ENCODE measurements around the gene SMARCE1.

SMARCE1 gene

DNA sequence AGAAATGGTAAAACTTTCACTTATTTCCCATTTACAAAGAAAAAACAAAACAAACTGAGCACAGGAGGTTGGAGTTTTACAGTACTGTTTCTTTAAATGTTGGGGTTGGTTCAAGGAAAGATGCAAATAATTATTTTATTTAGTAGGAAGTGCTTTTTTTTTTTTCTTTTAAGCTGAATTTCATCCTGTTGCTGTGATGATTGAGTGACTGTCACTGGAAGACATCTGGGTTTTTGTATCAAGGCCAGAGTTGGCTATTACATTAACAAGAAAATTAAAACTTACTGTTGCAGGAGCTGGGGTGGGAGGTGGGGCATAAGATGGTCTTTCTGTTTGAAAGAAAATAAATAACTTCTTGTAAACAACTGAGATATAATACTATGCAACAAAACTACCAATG lies 2.3 kb downstream of the SMARCE1 start:
- DNase-seq: no peak

DNA sequence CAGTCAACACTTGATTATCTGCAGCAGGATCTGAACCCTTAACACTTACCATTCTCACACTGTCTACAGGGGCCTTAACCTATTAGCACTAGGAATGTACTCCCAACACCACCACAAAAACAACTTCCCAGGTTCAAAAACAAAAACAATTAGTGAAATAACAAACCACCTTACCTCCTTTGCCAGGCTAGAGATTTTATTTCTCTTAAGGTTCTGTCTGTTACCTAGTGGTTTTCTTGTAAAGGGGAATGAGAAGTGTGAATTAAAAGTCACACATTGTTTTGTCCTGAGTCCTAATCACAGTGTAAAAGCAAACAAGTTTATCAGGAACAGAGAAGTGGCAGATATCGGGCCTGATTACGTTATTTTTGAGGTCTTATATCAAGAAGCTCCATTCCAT lies 9.7 kb downstream of the SMARCE1 start:
- DNase-seq: no peak

DNA sequence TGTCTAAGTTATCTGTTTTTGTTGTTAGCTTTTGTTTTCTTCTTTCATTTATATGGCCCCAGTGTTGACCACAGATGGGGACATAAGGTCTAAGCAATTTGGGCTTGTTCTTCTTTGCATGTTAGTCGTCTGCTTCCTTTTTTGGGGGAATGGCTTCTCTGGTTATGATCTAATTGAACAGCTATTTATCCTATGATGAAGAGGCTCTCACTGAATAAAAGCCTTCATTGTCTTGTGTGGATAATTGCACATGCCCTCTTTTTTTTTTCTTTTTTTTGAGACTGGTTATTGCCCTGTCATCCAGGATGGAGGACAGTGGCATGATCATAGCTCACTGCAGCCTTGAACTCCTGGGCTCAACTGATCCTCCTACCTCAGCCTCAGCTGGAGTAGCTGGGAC lies 13.7 kb downstream of the SMARCE1 start:
- DNase-seq: no peak

DNA sequence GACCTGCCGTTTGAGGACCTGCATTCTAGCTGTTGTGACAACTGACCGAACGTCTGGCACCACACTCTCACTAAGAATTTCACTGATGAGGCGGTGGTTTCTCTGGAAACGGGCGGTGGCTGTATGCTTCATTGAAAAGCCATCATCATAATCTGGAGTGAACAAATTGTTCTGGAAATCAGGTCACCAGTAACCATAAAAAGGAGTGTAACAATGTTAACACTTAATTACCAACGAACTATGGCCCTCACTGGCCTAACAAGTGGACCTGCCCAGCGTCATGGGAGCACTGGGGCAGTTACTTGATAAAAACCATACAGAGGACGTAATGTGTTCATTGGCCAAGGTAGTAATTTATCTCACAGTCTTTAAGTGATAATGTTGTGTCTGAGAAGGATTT lies 15.4 kb downstream of the SMARCE1 start:
- no peak for DNase-seq

DNA sequence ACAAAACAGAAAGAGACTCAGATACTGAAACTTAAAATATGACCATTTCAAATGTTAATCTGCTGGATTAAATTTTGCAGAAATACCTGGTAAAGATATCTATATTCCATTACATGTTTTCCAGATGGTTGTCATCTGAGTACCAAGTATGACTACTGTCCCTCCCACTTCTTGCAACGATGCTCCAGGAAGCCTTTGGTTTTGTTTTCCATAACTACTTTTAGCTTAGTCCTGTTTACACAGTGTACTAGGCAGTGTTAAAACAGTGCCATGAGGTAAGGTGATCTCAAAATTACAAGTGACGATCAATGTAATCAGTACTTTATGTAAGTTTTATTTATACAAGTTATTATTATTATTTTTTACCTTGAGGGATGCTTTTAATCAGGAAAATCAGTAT lies 17.8 kb downstream of the SMARCE1 start:
- DNase-seq: no peak

DNA sequence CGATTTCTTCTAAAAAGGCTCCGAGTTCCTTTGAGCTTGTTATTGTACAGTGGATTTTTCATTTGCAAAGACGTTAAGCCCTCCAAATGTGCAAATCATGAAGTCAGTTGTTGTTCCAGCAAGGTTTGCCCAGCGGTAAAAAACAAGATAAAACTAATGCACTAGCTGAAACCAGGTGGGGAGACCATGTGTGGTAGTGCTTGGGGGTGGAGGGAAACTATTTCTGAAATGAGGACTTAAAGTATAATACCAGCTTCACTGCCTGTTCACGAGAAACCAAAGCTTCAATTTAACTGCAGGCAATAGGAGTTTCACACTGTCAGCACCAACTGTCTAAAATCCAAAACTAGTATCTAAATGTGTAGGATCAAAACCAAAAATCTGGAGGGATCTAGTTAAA lies 22.3 kb downstream of the SMARCE1 start:
- no peak for DNase-seq

DNA sequence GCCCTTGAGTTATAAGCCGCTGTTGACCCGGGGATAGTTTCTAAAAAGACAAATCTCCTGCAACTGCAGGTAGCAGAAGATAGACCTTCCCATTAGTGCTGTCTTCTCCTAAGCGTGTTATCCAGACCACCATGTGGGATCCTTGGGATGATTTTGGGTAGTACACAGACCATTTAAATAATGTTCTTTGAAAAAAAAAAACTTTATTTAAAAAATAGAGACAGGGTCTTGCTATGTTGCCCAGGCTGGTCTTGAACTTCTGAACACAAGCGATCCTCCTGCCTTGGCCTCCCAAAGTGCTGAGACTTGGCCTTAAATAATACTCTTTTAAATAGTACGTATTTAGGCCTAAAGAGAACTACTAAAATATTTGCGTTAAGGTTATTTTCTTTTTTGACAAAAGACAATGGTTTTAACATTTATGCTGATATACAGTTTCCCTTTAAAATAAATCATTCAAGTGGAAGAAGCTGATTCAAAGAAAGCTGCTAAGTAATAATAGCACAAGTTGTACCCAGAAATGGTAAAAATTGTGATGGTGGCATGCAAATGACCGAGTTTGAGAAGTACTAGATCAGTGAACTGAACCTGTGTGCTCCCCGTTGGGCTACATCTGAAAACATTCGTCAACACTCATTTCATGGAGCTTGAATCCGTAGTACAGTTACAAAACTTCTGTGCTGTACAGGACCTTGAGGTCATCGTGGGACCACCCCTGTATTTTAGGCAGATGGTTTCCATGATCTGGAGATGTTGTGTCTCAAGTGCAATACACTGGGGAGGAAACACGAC lies 24.0 kb downstream of the SMARCE1 start:
- DNase-seq: no peak

DNA sequence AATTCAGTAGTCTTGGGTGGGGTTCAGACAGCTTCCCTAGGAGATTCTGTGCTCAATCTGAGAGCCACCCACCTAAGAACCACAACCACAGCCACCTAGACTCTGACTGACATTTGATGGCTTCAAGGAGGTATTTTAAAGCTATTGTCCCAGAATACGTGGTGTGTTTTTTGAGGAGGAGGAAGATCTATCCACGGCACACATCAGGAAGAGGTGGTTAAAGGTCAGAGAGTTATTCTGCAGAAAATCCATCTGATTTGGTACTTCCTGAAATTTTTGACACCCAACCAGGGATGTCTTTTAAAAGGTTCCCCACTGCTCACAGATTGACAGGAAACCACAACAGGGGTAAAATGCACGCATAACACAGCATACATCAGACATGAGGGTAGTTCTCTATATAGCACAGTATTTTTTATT lies 25.1 kb downstream of the SMARCE1 start:
- no peak for DNase-seq

DNA sequence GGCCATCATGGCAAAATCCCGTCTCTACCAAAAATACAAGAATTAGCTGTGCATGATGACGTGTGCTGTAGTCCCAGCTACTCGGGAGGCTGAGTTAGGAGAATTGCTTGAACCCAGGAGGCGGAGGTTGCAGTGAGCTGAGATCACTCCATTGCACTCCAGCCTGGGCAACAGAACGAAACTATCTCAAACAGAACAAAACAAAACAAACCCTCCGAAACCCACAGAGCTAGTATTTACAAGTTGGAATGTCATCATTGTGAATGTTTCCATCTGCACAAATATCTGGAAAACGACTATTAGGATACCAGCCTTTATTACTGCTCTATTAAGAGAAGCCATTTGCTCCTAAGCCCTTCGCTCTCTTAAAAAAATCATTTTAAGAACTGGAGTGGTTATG lies 26.0 kb downstream of the SMARCE1 start:
- DNase-seq: no peak

DNA sequence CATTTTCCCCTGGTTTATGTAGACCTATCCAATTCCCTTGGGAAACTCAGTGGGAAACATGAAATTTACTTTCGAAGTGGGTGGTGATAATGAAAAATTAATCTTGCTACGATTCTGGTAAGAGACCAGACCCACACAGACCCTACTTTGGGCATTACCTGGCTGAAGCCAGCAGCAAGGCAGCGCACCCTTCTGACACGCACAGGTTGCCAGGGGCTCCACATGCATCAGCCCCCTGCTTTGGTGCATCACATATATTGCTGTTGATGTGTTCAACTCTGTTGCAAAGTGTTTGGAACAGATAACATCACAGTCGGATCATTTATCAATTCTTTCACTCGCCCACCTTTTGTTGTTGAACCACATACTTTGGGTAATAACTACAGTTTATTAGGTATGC lies 26.6 kb downstream of the SMARCE1 start:
- DNase-seq: no peak

DNA sequence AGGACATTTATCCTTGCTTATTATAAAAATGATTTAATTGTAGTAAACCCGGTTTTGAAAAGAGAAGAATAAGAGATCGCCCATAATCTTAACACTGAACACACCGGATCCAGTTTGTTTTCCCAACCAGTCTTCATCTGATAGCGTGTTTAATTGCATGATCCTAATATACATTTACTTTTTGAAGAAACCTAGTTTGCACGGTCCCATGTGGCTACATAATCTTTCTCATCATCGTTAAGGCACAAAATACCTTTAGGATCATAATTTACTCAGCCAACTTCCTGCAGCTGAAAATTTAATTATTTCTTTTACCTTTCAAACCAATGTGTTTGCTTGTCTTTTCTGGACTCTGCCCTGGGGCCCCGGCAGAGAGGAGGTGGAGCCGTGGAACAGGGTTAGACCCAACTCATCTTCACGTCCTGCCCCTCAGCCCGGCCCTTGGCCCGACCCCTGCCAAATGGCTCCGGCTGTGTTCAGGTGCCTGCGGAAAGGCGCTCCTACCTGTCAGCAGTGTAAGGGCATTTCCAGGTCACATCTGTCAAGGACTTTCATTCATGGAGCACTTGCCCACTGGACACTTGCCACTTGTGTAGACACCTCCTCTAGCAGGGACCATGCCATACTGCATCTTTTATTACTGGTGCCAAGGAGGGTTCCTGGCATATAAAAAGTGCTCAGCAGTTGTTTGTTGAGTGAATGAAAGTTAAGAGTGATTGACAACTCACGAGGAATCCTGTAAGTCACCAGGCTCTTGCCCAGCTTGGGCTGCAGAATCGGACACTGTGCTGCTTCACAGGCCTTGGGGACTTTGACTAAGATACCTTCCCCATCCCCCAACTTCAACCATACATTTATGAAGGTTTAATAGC lies 28.6 kb downstream of the SMARCE1 start:
- DNase-seq: no peak

DNA sequence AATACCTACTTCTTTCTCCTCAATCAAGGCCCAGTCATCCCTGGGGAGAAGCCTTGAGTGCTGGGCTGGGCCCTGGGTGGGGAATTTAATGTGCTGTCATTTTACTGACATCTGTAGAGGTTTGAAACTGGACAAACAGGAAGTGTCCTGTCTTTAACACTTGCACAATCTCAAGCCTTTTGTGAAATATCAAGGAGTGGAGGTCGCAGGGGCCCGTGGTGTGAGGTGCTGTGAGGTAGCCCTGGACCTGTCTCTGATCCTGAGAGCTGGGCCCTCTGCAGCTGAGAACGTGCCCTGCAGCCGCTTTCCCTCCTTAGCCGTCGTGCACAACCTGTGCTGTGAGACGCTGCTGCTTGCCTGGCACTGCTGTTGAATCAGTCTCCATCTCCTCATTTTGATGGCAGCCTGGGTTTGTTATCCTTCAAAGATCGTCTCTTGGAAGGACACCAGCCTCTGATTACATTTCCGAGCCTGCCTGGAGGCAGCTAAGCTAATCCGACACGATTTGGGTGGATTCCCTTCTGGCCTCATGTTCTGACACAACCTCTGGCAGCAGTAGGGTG lies 29.9 kb downstream of the SMARCE1 start:
- DNase-seq: no peak

DNA sequence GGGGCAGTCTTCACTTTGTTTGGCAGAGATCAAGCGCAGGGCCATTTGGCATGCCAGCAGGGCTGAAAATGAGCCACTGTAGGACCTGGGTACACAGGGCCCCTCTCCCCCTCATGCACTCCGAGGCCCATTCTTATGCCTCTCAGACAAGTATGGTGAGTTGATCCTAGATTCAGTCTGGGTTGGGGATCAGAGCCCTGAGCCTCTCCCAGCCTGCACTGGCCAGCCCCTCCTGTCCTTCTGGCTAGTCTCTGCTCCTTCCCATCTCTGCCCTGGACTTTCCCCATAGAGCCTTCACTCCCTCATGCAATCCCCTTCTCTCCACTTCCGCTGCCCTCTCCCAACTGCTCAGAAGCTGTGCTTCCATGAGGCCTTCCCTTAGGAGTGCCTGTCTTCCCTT lies 31.0 kb downstream of the SMARCE1 start:
- no peak for DNase-seq

DNA sequence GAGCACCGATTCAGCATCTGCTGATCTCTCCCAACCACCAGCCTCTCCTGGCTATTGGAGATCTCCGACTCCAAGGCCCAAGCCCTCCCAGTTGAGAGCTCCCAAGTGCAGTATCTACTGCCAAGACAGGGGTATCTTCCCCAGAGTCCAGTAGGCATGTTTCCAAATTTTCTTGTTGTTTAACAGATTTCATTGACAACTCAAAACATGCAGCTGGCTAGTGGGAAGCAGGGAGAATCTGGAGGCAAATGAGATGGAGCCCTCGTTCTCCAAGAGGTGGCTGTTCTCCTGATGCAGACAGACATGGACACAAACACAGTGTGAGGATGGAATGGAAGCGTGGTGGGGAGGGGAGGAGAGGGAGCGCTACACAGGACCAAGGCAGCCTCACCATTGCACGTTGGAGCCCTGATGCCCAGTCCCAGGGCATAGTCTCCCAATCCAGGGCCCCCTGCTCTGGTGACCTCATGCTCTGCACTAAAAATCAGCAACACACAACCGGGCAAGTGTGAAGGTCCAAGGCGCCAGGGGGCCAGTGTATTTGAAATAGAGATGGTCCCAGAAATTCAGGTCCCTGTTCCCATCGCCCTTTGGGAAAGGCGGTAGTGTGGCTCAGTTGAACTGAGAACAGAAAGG lies 31.7 kb downstream of the SMARCE1 start:
- DNase-seq: no peak

DNA sequence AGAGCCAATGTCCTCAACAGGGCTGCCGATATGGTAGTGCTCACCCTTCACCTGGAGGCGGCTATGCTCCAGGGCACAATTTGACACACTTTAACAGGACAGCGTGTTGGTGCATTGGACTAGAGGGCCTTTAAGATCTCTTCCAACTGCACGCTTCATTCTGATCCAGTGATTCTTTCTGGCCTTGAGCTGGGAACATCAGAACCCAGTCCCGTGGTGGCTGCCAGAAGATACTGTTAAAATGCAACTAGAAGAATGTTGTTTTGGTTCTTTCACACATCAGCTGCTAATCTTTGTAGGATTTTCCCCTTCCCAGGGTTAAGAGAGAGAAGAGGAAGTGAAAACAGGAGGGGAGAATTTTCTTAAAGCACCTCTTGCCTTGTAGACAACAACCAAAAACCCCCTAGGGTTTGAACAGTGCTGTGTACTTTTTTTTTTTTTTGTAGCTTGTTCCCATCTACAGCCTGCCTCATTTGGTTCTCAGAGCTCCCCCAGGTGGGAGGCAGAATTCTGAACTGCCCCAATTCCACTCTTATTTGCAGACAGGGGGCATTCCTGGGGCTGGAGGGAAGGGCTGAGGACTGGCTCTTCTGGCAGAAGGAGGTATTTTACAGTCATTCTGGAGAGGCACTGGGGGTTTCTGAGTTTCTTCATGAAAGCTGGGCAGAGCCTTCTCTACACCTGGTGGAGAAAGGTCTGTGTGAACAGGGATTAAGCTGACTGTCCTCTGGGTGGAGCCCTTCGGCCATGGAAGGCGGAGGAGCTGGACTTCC lies 32.4 kb downstream of the SMARCE1 start:
- DNase-seq: peak; percentile 39 to 49

DNA sequence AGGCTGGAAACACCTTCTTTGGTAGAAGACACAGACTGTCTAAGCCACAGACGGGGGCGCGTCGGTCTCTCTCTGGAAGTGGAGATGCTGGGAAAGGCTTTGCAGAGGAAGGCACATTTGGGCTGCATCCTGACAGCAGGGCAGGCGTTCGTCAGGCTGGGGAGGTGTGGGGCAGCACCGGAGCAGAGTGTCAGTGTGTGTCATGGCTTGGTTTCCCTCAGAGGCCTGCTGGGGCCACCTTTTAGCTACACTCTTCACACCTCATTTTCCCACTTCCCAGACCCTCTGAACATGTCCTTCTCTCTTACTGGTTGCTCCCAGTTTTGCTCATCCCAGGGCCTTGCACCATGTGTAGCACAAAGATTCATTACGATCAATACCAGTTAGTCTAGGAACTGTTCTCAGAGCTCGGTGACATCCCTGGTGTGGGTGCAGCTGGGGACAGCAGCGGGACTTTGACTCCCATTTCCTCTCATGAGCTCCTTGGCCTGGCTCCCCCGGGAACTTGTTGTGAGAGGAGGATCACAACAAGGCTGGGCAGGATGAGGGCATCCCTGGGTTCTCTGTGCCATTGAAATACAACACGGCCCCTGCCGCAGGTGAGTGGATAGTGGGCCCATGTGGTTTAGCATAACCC lies 33.1 kb downstream of the SMARCE1 start:
- no peak for DNase-seq

DNA sequence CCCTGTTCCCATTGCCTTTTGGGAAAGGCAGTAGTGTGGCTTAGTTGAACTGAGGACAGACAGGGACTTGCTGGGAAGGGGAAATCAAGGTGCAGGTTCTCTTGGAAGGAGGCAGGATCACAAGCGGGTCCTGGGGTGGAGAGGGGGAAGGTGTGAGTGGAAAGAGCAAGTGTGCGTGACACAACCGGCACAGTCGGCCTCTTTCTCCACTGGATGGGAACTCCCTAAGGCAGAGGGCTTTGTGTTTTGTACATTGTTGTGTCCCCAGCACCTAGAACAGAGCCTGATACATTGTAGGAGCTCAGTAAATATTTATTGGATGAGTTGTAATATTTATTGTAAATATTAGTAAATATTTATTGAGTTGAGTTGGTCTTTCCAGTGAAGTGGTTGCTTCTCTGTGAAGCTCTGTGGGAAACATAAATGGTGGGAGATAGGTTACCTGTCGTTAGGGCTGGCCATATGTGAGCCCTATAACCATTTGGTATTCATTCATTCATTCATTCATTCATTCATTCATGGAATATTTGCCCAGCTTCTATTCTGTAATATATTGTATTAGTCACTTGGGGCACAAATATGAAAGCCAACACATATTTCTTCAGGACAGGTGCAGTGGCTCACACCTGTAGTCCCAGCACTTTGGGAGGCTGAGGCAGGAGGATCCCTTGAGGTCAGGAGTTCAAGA lies 34.0 kb downstream of the SMARCE1 start:
- no peak for DNase-seq

DNA sequence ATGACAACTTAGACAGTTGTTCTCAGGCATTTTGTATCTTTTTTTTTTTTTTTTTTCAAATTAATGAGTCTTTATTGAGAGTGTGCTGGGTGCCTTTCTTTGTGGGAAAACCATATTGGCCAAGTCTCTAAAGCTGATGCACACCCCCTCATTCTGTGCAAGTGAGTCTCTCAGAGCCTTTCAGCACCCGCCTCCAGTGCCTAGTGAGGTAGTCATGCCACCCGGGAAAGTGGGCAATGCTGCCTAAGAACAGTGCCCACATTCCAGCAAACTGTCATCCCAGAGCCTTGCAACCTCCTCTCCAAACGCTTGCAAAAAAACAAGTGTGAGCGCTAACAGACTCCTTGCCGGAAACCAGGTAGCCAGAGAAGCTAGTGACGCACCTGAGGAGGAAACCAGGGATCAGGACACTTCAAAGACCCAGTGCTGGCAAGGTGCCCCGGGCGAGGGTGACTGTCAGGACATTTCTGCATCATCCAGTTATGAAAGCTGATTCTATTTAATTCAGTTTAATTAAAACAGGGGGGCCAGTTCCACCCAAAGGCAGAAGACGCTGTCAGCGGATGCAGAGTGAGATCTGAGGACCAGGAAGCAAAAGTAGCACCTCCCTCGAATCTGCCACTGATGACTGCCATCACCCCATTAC lies 34.9 kb downstream of the SMARCE1 start:
- no peak for DNase-seq

DNA sequence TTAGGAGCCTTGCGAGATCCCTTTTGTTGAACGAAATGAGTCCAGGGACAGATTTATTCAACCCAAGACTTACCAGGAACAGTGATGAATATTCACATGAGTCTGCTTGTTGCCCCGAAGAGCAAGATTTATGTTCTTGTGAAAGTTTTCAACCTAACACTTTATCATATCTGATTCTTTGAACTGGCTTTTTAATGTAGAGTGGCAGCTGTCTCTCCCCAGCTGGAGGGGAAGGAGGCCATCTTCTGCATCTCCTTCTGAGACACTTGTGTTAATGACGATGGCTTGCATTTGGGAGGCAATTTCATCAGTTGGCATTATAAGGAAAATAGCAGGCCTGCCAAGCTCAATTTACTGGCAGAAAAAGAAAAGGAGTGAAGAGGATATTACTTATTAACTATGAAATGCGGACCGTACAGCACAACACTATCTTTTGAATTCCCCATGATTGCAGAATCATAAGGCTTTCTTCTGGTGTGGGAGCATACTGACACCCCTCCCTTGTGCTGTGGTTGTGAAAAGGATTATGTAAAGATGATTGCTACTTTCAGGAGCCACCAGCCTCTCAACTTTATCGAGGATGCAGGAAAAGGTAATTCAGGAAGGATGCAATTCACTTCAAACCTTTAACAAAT lies 35.7 kb downstream of the SMARCE1 start:
- DNase-seq: no peak

DNA sequence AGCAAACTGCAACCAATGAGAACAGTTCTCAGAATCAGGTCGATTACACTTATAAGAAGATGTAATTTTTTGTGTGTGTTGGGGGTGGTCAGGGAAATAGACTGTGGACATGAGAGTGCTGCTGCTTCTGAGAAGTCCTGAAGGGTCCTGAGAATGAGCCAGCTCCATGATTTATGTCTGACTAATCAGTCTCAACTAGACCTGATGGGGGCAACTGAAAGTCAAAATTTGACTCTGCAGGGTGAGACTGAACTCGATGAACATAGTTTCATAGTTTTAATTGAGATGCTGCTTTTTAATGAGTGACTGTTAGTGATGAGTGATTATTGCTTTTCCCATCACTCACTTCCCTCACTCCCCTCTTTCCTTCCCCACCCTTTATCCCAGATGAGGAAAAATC lies 37.3 kb downstream of the SMARCE1 start:
- DNase-seq: no peak
